Measurements from ENCODE around the gene CTNNB1. TPM values are rescaled to one million over a fixed set of nuclear protein-coding genes. Genes with fewer than 3 reads are reported as not detected.

CTNNB1 gene
- total RNA-seq, 1 donor from 2014 or later, result 230 TPM

GRCh38 chr3:41196499-41197410 is 2.5 kb upstream of the CTNNB1 start:
- Mint-ChIP-seq H3K27me3 (ENCODE audit: low read depth) (peaks cover 32% of the 10 kb centered on the region), H3K36me3 (ENCODE audit: low read depth) (peaks cover 20% of the 10 kb centered on the region), H3K4me3 (ENCODE audit: low read depth) (no peak overlapping the region), H3K4me1 (ENCODE audit: low read depth) (peaks cover 15% of the 10 kb centered on the region), H3K27ac (no peak overlapping the region), H3K9me3 (no peaks in the 10 kb centered on the region)
- DNase-seq (ENCODE audit: low spot score), result no peak
- intact Hi-C loops (cut with micrococcal nuclease), result no loop called here

- Mint-ChIP-seq H3K4me1 (ENCODE audit: low read depth) (peaks cover 28% of the 10 kb centered on the region), H3K27me3 (ENCODE audit: low read depth) (peaks cover 24% of the 10 kb centered on the region), H3K4me3 (ENCODE audit: low read depth) (peak overlapping the region; percentile 1), H3K9me3 (no peaks in the 10 kb centered on the region), H3K36me3 (ENCODE audit: low read depth) (peaks cover 33% of the 10 kb centered on the region), H3K27ac (no peak overlapping the region)
- intact Hi-C loops (cut with micrococcal nuclease), result loop anchor here (2.0 kb wide), 1 partner anchor 741 kb away; the partner anchor contains the start of gene RPL14
- DNase-seq (ENCODE audit: low spot score), result no peak
Observed at GRCh38 chr3:41198046-41198445, 1.3 kb upstream of the CTNNB1 start.

- Mint-ChIP-seq H3K4me1 (ENCODE audit: low read depth) (peaks cover 29% of the 10 kb centered on the region), H3K27ac (peak overlapping the region; percentile 56), H3K36me3 (ENCODE audit: low read depth) (peaks cover 35% of the 10 kb centered on the region), H3K9me3 (no peaks in the 10 kb centered on the region), H3K4me3 (ENCODE audit: low read depth) (peak overlapping the region; percentile 78), H3K27me3 (ENCODE audit: low read depth) (peaks cover 23% of the 10 kb centered on the region)
- intact Hi-C loops (cut with micrococcal nuclease), result loop anchor here (2.0 kb wide), 1 partner anchor 742 kb away; the partner anchor contains the start of gene RPL14
- DNase-seq (ENCODE audit: low spot score), result no peak
Observed at GRCh38 chr3:41198526-41198925, 779 bp upstream of the CTNNB1 start.

GRCh38 chr3:41199866-41200668 is 762 bp downstream of the CTNNB1 start:
- peaks cover 15% of the 10 kb centered on the region for H3K27me3 Mint-ChIP-seq (ENCODE audit: low read depth)
- H3K4me1 Mint-ChIP-seq (ENCODE audit: low read depth), result peaks cover 42% of the 10 kb centered on the region
- no peak for DNase-seq (ENCODE audit: low spot score)
- no peaks in the 10 kb centered on the region for H3K9me3 Mint-ChIP-seq
- peaks cover 35% of the 10 kb centered on the region for H3K36me3 Mint-ChIP-seq (ENCODE audit: low read depth)
- intact Hi-C loops (cut with micrococcal nuclease), result loop anchor here (1.0 to 10.0 kb wide), 6 partner anchors 12 to 815 kb away; partner anchors contain the start of gene RPL14
- peak overlapping the region; percentile 80 for H3K27ac Mint-ChIP-seq
- H3K4me3 Mint-ChIP-seq (ENCODE audit: low read depth), result peak overlapping the region; percentile 99

- Mint-ChIP-seq H3K27me3 (ENCODE audit: low read depth) (peaks cover 11% of the 10 kb centered on the region), H3K4me3 (ENCODE audit: low read depth) (peak overlapping the region; percentile 99), H3K4me1 (ENCODE audit: low read depth) (peaks cover 42% of the 10 kb centered on the region), H3K9me3 (no peaks in the 10 kb centered on the region), H3K36me3 (ENCODE audit: low read depth) (peaks cover 37% of the 10 kb centered on the region), H3K27ac (peak overlapping the region; percentile 80)
- DNase-seq (ENCODE audit: low spot score), result peak; percentile 10
- intact Hi-C loops (cut with micrococcal nuclease), result loop anchor here (1.0 to 10.0 kb wide), 3 partner anchors 83 to 814 kb away; no protein-coding TSS in a partner anchor
Observed at GRCh38 chr3:41200669-41201021, 1.3 kb downstream of the CTNNB1 start.

GRCh38 chr3:41202075-41202833 is 2.9 kb downstream of the CTNNB1 start:
- Mint-ChIP-seq H3K27me3 (ENCODE audit: low read depth) (peaks cover 2% of the 10 kb centered on the region), H3K9me3 (no peaks in the 10 kb centered on the region), H3K4me3 (ENCODE audit: low read depth) (peak overlapping the region; percentile 99), H3K27ac (peak overlapping the region; percentile 48), H3K36me3 (ENCODE audit: low read depth) (peaks cover 41% of the 10 kb centered on the region), H3K4me1 (ENCODE audit: low read depth) (peaks cover 52% of the 10 kb centered on the region)
- DNase-seq (ENCODE audit: low spot score), result no peak
- intact Hi-C loops (cut with micrococcal nuclease), result loop anchor here (10.0 kb wide), 1 partner anchor 813 kb away; no protein-coding TSS in a partner anchor

- Mint-ChIP-seq H3K4me3 (ENCODE audit: low read depth) (peak overlapping the region; percentile 99), H3K27me3 (ENCODE audit: low read depth) (peaks cover 2% of the 10 kb centered on the region), H3K9me3 (no peaks in the 10 kb centered on the region), H3K36me3 (ENCODE audit: low read depth) (peaks cover 48% of the 10 kb centered on the region), H3K27ac (no peak overlapping the region), H3K4me1 (ENCODE audit: low read depth) (peaks cover 58% of the 10 kb centered on the region)
- DNase-seq (ENCODE audit: low spot score), result no peak
- intact Hi-C loops (cut with micrococcal nuclease), result loop anchor here (10.0 kb wide), 1 partner anchor 812 kb away; no protein-coding TSS in a partner anchor
Observed at GRCh38 chr3:41202834-41203345, 3.6 kb downstream of the CTNNB1 start.

- no peak for DNase-seq (ENCODE audit: low spot score)
- Mint-ChIP-seq H3K4me3 (ENCODE audit: low read depth) (no peak overlapping the region), H3K27ac (no peak overlapping the region), H3K4me1 (ENCODE audit: low read depth) (peaks cover 64% of the 10 kb centered on the region), H3K27me3 (ENCODE audit: low read depth) (no peaks in the 10 kb centered on the region), H3K36me3 (ENCODE audit: low read depth) (peaks cover 60% of the 10 kb centered on the region), H3K9me3 (no peaks in the 10 kb centered on the region)
- intact Hi-C loops (cut with micrococcal nuclease), result loop anchor here (10.0 kb wide), 1 partner anchor 810 kb away; no protein-coding TSS in a partner anchor
Observed at GRCh38 chr3:41204369-41204768, 5.1 kb downstream of the CTNNB1 start.

- Mint-ChIP-seq H3K27me3 (ENCODE audit: low read depth) (no peaks in the 10 kb centered on the region), H3K4me1 (ENCODE audit: low read depth) (peaks cover 65% of the 10 kb centered on the region), H3K9me3 (no peaks in the 10 kb centered on the region), H3K27ac (no peak overlapping the region), H3K4me3 (ENCODE audit: low read depth) (no peak overlapping the region), H3K36me3 (ENCODE audit: low read depth) (peaks cover 58% of the 10 kb centered on the region)
- intact Hi-C loops (cut with micrococcal nuclease), result loop anchor here (10.0 kb wide), 1 partner anchor 809 kb away; no protein-coding TSS in a partner anchor
- no peak for DNase-seq (ENCODE audit: low spot score)
Observed at GRCh38 chr3:41205591-41205990, 6.3 kb downstream of the CTNNB1 start.

- H3K9me3 Mint-ChIP-seq, result no peaks in the 10 kb centered on the region
- no peak overlapping the region for H3K27ac Mint-ChIP-seq
- no peak overlapping the region for H3K4me3 Mint-ChIP-seq (ENCODE audit: low read depth)
- intact Hi-C loops (cut with micrococcal nuclease), result loop anchor here (10.0 kb wide), 1 partner anchor 807 kb away; no protein-coding TSS in a partner anchor
- H3K27me3 Mint-ChIP-seq (ENCODE audit: low read depth), result no peaks in the 10 kb centered on the region
- no peak for DNase-seq (ENCODE audit: low spot score)
- peaks cover 52% of the 10 kb centered on the region for H3K36me3 Mint-ChIP-seq (ENCODE audit: low read depth)
- H3K4me1 Mint-ChIP-seq (ENCODE audit: low read depth), result peaks cover 59% of the 10 kb centered on the region
Observed at GRCh38 chr3:41207355-41207754, 8.1 kb downstream of the CTNNB1 start.

GRCh38 chr3:41208507-41209220 is 9.4 kb downstream of the CTNNB1 start:
- Mint-ChIP-seq H3K4me3 (ENCODE audit: low read depth) (no peak overlapping the region), H3K36me3 (ENCODE audit: low read depth) (peaks cover 54% of the 10 kb centered on the region), H3K9me3 (no peaks in the 10 kb centered on the region), H3K27me3 (ENCODE audit: low read depth) (no peaks in the 10 kb centered on the region), H3K27ac (peak overlapping the region; percentile 13), H3K4me1 (ENCODE audit: low read depth) (peaks cover 62% of the 10 kb centered on the region)
- intact Hi-C loops (cut with micrococcal nuclease), result loop anchor here (10.0 kb wide), 1 partner anchor 806 kb away; no protein-coding TSS in a partner anchor
- DNase-seq (ENCODE audit: low spot score), result no peak

All from activated T-helper 2 cell treated with anti-CD3 and anti-CD28 coated beads, Interferon-gamma antibody, Interleukin-2, Interleukin-4, amounts not matched to agents 10 μg/mL and 5 μg/mL and 100 μg/mL, durations not matched to agents 14 hours and 24 hours and 36 hours (primary cell).